Measurements from ENCODE around the gene TUBB3.
A peak's percentile ranks its signal among the peaks of the same experiment; 100 is the strongest.

Gene TUBB3

GRCh38 chr16:89949121-89949742 lies 26.1 kb downstream of the TUBB3 start:
- no peak for DNase-seq
- no peaks in the 10 kb centered on the region for H3K4me1 ChIP-seq
- TF ChIP-seq CTCF (IDR thresholded peaks at IDR 0.05; ENCODE audit: low read depth, low read length), result no peak
- H3K27me3 ChIP-seq, result no peaks in the 10 kb centered on the region
- H3K36me3 ChIP-seq, result no peaks in the 10 kb centered on the region
- H3K4me3 ChIP-seq (ENCODE audit: low read depth, low read length), result peak overlapping the region; percentile 72
- no peaks in the 10 kb centered on the region for H3K9me3 ChIP-seq

DNA sequence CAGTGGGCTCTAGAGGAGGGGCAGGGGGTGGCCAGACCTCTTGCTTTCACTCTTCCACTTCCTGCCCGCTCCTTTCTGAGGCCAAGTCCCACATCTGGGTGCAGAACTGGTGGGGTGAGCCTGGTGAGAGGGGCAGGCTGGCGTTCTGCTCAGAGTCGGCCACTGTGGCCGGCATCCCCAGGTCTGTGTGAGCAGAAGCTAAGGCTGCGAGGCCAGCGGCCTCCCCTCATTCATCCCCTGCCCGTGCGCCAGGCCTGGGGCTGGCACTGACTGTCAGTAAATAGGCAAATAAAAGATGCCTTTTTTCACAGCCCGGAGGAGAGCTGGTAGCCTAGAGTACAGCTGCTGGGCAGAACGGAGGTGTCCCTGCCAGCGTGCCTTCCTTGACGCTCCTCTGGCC lies 26.6 kb downstream of the TUBB3 start:
- peak overlapping the region; percentile 72 for H3K4me3 ChIP-seq (ENCODE audit: low read depth, low read length)
- H3K36me3 ChIP-seq, result no peaks in the 10 kb centered on the region; the same call in 1 of the 2 replicates
- no peaks in the 10 kb centered on the region for H3K9me3 ChIP-seq
- no peak for TF ChIP-seq CTCF (IDR thresholded peaks at IDR 0.05; ENCODE audit: low read depth, low read length)
- H3K27me3 ChIP-seq, result no peaks in the 10 kb centered on the region
- H3K4me1 ChIP-seq, result no peaks in the 10 kb centered on the region
- no peak for DNase-seq

DNA sequence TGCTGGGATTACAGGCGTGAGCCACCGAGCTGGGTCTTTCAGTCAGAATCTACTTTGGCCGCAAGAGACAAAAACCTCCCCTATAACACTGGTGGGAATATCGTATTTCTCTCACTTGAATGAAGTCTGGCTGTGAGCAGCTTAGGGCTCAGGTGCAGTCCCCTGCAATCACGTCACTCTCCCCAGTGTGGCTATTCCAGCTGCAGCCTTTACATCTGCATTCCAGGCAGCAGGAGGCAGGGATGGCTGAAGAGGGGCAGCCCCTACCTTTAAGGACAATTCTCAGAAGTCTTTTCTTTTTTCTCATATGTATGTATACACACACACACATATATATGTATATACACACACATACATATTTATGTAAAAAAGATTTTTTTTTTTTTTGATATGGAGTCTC lies 28.4 kb downstream of the TUBB3 start:
- no peak for TF ChIP-seq CTCF (IDR thresholded peaks at IDR 0.05; ENCODE audit: low read depth, low read length)
- Histone ChIP-seq H3K4me1 (no peaks in the 10 kb centered on the region), H3K9me3 (no peaks in the 10 kb centered on the region), H3K4me3 (ENCODE audit: low read depth, low read length) (no peak overlapping the region), H3K27me3 (no peaks in the 10 kb centered on the region), H3K36me3 (no peaks in the 10 kb centered on the region; the same call in 1 of the 2 replicates)
- DNase-seq, result no peak

GRCh38 chr16:89952049-89952448 lies 28.9 kb downstream of the TUBB3 start:
- H3K9me3 ChIP-seq, result no peaks in the 10 kb centered on the region
- no peaks in the 10 kb centered on the region for H3K27me3 ChIP-seq
- no peaks in the 10 kb centered on the region for H3K4me1 ChIP-seq
- no peak overlapping the region for H3K4me3 ChIP-seq (ENCODE audit: low read depth, low read length)
- no peak for DNase-seq
- no peak for TF ChIP-seq CTCF (IDR thresholded peaks at IDR 0.05; ENCODE audit: low read depth, low read length)
- H3K36me3 ChIP-seq, result peaks cover 4% of the 10 kb centered on the region

DNA sequence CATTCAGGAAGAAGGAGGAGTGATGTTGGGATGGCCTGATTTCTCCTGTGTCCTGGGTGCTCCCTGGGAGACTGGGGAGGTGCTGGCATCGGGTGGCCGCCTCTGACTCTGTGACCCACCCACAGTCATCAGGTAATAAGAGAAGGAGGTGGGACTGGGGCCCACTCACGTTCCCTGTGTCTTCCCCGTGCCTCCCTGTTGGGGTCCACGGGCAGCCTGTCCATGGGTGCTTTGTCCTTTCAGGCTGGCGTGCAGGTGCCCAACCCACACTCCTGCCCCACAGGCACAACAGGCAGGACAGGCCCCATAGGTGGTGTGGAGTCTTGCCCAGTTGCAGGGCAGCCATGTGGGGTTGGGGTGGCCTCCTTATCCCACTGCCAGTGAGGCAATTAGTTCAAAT lies 29.4 kb downstream of the TUBB3 start:
- H3K4me1 ChIP-seq, result no peaks in the 10 kb centered on the region; the same call in 1 of the 2 replicates
- TF ChIP-seq CTCF (IDR thresholded peaks at IDR 0.05; ENCODE audit: low read depth, low read length), result no peak
- DNase-seq, result no peak
- H3K9me3 ChIP-seq, result no peaks in the 10 kb centered on the region
- H3K27me3 ChIP-seq, result no peaks in the 10 kb centered on the region
- H3K4me3 ChIP-seq (ENCODE audit: low read depth, low read length), result no peak overlapping the region
- peaks cover 9% of the 10 kb centered on the region for H3K36me3 ChIP-seq

GRCh38 chr16:89953671-89954406 lies 30.7 kb downstream of the TUBB3 start:
- Histone ChIP-seq H3K27me3 (no peaks in the 10 kb centered on the region), H3K36me3 (peaks cover 21% of the 10 kb centered on the region), H3K4me3 (ENCODE audit: low read depth, low read length) (no peak overlapping the region), H3K9me3 (no peaks in the 10 kb centered on the region), H3K4me1 (peaks cover 8% of the 10 kb centered on the region; the same call in 1 of the 2 replicates)
- no peak for TF ChIP-seq CTCF (IDR thresholded peaks at IDR 0.05; ENCODE audit: low read depth, low read length)
- DNase-seq, result no peak
